ENCODE results near the gene USP31. TPM values are rescaled to one million over a fixed set of nuclear protein-coding genes. Genes with fewer than 3 reads are reported as not detected.

The USP31 gene
- total RNA-seq, 3 donors from 2014 or later, result 6.7 to 40.7 (median 21.0) TPM

DNA sequence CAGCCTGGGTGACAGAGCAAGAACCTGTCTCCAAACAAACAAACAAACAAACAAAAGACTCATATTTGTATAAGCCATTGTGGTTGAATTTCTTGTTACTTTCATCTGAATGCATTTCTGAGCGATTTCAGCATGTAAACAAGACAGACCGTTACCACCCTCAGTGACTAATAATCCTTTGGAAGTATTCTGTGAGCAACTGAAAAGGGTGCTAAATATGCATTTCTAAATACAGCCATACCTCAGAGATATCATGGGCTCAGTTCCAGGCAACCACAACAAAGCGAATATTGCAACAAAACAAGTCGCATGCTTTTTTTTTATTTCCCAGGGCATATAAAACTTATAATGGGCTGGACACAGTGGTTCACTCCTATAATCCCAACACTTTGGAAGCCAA lies 109.0 kb downstream of the USP31 start:
- intact Hi-C loops (cut with DNase I; ENCODE audit: low total_unique reads), result no loop called here
- no peak for DNase-seq (ENCODE audit: low spot score in 2 of 2)
- Histone ChIP-seq H3K4me1 (no peaks in the 10 kb centered on the region), H3K4me3 (no peak overlapping the region), H3K27ac (no peak overlapping the region), H3K27me3 (no peaks in the 10 kb centered on the region), H3K36me3 (no peaks in the 10 kb centered on the region), H3K9me3 (no peaks in the 10 kb centered on the region)
- no peak for TF ChIP-seq POLR2A (IDR thresholded peaks at IDR 0.05)
- TF ChIP-seq, protein P1, sequence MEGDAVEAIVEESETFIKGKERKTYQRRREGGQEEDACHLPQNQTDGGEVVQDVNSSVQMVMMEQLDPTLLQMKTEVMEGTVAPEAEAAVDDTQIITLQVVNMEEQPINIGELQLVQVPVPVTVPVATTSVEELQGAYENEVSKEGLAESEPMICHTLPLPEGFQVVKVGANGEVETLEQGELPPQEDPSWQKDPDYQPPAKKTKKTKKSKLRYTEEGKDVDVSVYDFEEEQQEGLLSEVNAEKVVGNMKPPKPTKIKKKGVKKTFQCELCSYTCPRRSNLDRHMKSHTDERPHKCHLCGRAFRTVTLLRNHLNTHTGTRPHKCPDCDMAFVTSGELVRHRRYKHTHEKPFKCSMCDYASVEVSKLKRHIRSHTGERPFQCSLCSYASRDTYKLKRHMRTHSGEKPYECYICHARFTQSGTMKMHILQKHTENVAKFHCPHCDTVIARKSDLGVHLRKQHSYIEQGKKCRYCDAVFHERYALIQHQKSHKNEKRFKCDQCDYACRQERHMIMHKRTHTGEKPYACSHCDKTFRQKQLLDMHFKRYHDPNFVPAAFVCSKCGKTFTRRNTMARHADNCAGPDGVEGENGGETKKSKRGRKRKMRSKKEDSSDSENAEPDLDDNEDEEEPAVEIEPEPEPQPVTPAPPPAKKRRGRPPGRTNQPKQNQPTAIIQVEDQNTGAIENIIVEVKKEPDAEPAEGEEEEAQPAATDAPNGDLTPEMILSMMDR (IDR thresholded peaks at IDR 0.05), result no peak
- no peak for TF ChIP-seq POLR2AphosphoS5 (IDR thresholded peaks at IDR 0.05)

DNA sequence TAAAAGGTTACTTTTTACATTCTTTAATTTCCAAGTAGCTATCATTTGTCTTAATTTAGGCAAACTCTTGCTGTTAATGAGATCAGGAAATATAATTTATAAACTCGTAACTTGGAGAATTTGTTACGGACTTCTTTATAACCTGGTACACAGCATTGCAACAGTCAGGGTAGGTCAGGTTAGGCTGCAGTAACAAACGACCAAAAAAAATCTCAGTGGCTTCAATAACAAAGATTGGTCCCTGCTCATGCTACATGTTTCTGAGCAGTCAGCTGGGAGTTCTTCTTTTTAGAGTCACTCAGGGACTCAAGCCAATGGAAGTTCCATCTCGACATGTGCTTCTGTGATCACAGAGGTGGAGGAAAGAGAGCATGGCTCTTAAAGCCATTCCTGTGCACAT lies 110.1 kb downstream of the USP31 start:
- Histone ChIP-seq H3K9me3 (no peaks in the 10 kb centered on the region), H3K36me3 (no peaks in the 10 kb centered on the region), H3K4me1 (no peaks in the 10 kb centered on the region), H3K27ac (no peak overlapping the region), H3K27me3 (no peaks in the 10 kb centered on the region), H3K4me3 (no peak overlapping the region)
- intact Hi-C loops (cut with DNase I; ENCODE audit: low total_unique reads), result no loop called here
- TF ChIP-seq, protein P1 (IDR thresholded peaks at IDR 0.05), result no peak
- TF ChIP-seq POLR2A (IDR thresholded peaks at IDR 0.05) (no peak), POLR2AphosphoS5 (IDR thresholded peaks at IDR 0.05) (no peak)
- no peak for DNase-seq (ENCODE audit: low spot score in 2 of 2)

DNA sequence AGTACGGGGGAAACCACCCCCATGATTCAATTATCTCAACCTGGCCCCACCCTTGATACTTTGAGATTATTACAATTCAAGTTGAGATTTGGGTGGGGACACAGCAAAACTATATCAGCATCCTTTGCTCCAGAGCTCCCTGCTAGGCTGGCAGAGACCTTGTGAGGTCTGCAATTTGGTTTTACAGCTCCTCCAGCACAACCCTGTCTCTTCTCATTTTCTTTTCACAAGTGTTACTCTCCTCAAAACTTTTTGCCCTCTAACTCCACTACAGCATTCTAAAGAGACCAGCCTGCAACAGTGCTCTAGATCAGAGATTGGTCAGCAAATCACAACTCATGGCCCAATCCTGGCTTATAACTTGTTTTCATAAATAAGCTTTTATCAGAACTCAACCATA lies 114.0 kb downstream of the USP31 start:
- Histone ChIP-seq H3K4me1 (no peaks in the 10 kb centered on the region), H3K36me3 (no peaks in the 10 kb centered on the region), H3K9me3 (peaks cover 10 to 14% of the 10 kb centered on the region in 2 donors), H3K27me3 (peaks cover 0 to 9% of the 10 kb centered on the region in 2 donors), H3K4me3 (no peak overlapping the region), H3K27ac (no peak overlapping the region)
- DNase-seq (ENCODE audit: low spot score in 2 of 2), result no peak
- TF ChIP-seq POLR2AphosphoS5 (IDR thresholded peaks at IDR 0.05) (no peak), POLR2A (IDR thresholded peaks at IDR 0.05) (no peak)
- TF ChIP-seq, protein P1 (IDR thresholded peaks at IDR 0.05), result no peak
- intact Hi-C loops (cut with DNase I; ENCODE audit: low total_unique reads), result no loop called here

DNA sequence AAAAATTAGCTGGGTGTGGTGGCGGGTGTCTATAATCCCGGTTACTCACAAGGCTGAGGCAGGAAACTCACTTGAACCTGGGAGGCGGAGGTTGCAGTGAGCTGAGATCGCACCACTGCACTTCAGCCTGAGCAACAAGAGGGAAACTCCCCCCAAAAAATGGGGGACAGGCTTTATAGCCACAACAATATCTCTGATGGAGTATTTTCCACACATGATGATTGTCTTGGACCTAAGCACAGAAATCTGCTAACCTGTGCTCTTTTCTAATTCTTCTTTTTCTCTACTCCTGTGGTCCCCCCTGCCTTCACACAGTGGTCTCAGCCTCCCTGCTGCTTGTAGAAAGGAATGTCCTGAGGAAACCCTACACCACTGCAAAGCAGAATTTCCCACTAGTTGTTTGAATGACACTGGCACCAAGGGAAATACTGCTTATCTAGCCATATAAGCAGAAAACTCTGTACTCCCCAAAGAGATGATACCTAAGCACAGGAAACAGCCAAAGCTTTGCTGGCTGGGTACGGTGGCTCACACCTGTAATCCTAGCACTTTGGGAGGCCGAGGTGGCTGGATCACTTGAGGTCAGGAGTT lies 117.6 kb downstream of the USP31 start:
- DNase-seq (ENCODE audit: low spot score in 2 of 2), result no peak
- intact Hi-C loops (cut with DNase I; ENCODE audit: low total_unique reads), result no loop called here
- Histone ChIP-seq H3K4me3 (no peak overlapping the region), H3K4me1 (no peaks in the 10 kb centered on the region), H3K27ac (no peak overlapping the region), H3K27me3 (peaks cover 0 to 9% of the 10 kb centered on the region in 2 donors), H3K36me3 (no peaks in the 10 kb centered on the region), H3K9me3 (peaks cover 10 to 14% of the 10 kb centered on the region in 2 donors)
- TF ChIP-seq, protein P1 (IDR thresholded peaks at IDR 0.05), result no peak
- TF ChIP-seq POLR2AphosphoS5 (IDR thresholded peaks at IDR 0.05), result no peak
- no peak for TF ChIP-seq POLR2A (IDR thresholded peaks at IDR 0.05)

DNA sequence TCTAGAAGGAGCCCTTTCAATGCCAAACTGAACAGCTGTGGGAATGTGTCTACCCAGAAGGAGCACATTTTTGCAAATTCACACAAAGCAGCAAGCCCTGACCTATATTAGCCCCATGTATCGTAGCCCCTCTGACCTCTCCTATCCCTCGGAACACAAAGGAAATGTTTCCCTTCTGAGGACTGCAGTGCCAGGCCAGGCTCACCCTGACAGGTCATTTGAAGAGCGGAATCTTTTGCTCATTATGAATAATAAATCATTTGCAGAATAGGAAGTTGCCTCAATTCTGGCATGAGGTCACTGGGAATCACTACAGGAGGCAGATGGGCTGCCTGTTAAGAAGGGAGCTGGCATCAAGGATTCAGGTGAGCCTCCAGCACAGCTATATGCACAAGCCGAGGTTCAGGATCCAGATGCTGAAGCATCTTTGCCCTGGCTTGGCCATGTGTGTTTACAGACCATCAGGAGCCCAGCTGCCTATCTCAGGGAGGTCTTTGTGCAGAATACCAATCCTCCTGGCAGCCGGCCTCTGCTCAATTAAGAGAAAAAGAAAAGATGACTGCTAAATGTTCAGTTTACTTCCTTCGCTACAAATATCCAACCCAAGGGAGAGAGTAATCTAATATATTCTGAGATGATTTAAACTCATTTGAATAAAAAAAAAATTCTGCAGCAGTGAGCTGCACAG lies 119.4 kb downstream of the USP31 start:
- TF ChIP-seq POLR2A (IDR thresholded peaks at IDR 0.05), result no peak
- TF ChIP-seq, protein P1 (IDR thresholded peaks at IDR 0.05), result no peak
- TF ChIP-seq POLR2AphosphoS5 (IDR thresholded peaks at IDR 0.05), result no peak
- Histone ChIP-seq H3K9me3 (peaks cover 10 to 14% of the 10 kb centered on the region in 2 donors), H3K27me3 (peaks cover 0 to 9% of the 10 kb centered on the region in 2 donors), H3K4me1 (no peaks in the 10 kb centered on the region), H3K36me3 (no peaks in the 10 kb centered on the region), H3K27ac (no peak overlapping the region), H3K4me3 (no peak overlapping the region)
- intact Hi-C loops (cut with DNase I; ENCODE audit: low total_unique reads), result no loop called here
- no peak for DNase-seq (ENCODE audit: low spot score in 2 of 2)
